ENCODE results near the gene HMGN3.

DNA sequence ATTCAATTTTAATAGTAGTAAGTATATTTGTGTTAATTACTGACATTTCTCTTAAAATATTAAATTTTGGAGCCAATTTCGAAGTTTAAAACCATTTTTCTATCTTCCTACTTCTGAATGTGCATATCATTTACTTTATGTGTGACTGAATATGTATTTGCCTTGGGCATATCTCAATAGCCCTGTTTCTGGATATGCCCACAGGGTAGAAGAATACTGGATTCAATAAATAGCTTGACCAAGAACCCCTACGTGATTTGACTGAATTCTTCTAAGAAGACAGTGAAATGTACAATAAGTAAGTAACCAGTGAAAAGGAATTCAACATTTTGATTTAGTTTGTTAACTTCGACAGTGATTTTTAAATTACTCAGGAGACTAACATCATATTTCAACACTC, 7.8 kb downstream of the HMGN3 start:
- TF ChIP-seq, protein P1, sequence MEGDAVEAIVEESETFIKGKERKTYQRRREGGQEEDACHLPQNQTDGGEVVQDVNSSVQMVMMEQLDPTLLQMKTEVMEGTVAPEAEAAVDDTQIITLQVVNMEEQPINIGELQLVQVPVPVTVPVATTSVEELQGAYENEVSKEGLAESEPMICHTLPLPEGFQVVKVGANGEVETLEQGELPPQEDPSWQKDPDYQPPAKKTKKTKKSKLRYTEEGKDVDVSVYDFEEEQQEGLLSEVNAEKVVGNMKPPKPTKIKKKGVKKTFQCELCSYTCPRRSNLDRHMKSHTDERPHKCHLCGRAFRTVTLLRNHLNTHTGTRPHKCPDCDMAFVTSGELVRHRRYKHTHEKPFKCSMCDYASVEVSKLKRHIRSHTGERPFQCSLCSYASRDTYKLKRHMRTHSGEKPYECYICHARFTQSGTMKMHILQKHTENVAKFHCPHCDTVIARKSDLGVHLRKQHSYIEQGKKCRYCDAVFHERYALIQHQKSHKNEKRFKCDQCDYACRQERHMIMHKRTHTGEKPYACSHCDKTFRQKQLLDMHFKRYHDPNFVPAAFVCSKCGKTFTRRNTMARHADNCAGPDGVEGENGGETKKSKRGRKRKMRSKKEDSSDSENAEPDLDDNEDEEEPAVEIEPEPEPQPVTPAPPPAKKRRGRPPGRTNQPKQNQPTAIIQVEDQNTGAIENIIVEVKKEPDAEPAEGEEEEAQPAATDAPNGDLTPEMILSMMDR (IDR thresholded peaks at IDR 0.05) = no peak
- TF ChIP-seq POLR2AphosphoS5 (IDR thresholded peaks at IDR 0.05) (no peak), POLR2A (IDR thresholded peaks at IDR 0.05) (no peak), EP300 (IDR thresholded peaks at IDR 0.05) (no peak)

Data from upper lobe of left lung (tissue), 4 donors.